Pulmonary artery endothelial cell (primary cell): ENCODE results near the gene BBS1. TPM values are rescaled to one million over a fixed set of nuclear protein-coding genes. Genes with fewer than 3 reads are reported as not detected.
A peak's percentile ranks its signal among the peaks of the same experiment; 100 is the strongest.

ENCODE experiments used
- DNase-seq: peaks from one replicate; pipeline ENCODE4 v3.0.0-alpha.2; 2011; ENCODE audit warnings: low read depth, low spot score
- total RNA-seq: library from RNA; depleted of rRNA; stranded (reverse); fragments of >200 nt; gene quantifications from 2 replicates; pipeline ENCODE4 v1.2.3, GENCODE V29; 2014

The BBS1 gene
- total RNA-seq, 1 donor from 2014 or later, result 17.4 TPM

- DNase-seq, result no peak
These were observed 32.9 kb upstream of the BBS1 start for GRCh38 chr11:66477263-66478201.

GRCh38 chr11:66478729-66479393, 31.6 kb upstream of the BBS1 start:
- no peak for DNase-seq

- no peak for DNase-seq
These were observed 30.9 kb upstream of the BBS1 start for GRCh38 chr11:66479394-66480116.

- DNase-seq, result peak; percentile 88
These were observed 30.1 kb upstream of the BBS1 start, which contains the start of gene DPP3 for GRCh38 chr11:66480117-66480938. Gene DPP3, plus strand, starts transcription at chr11:66480434. Its CDS starts 1,767 bp downstream, at chr11:66482201.

- no peak for DNase-seq
These were observed 25.5 kb upstream of the BBS1 start for GRCh38 chr11:66484806-66485380.

GRCh38 chr11:66488957-66489356, 21.5 kb upstream of the BBS1 start:
- no peak for DNase-seq

GRCh38 chr11:66489636-66490035, 20.8 kb upstream of the BBS1 start:
- DNase-seq, result no peak

- no peak for DNase-seq
These were observed 19.0 kb upstream of the BBS1 start for GRCh38 chr11:66491315-66491935.

- DNase-seq, result no peak
These were observed 18.1 kb upstream of the BBS1 start for GRCh38 chr11:66492161-66492865.

- no peak for DNase-seq
These were observed 17.3 kb upstream of the BBS1 start for GRCh38 chr11:66493130-66493529.

GRCh38 chr11:66494458-66494857, 16.0 kb upstream of the BBS1 start:
- no peak for DNase-seq

GRCh38 chr11:66494935-66495334, 15.5 kb upstream of the BBS1 start:
- DNase-seq, result no peak

GRCh38 chr11:66495401-66495854, 15.0 kb upstream of the BBS1 start:
- DNase-seq, result no peak

- no peak for DNase-seq
These were observed 13.2 kb upstream of the BBS1 start for GRCh38 chr11:66497206-66497605.

- no peak for DNase-seq
These were observed 11.9 kb upstream of the BBS1 start for GRCh38 chr11:66498506-66498905.

GRCh38 chr11:66505276-66505816, 5.1 kb upstream of the BBS1 start:
- no peak for DNase-seq

GRCh38 chr11:66509131-66509561, 1.3 kb upstream of the BBS1 start:
- DNase-seq, result no peak

- no peak for DNase-seq
These were observed 530 bp downstream of the BBS1 start for GRCh38 chr11:66510990-66511339.

GRCh38 chr11:66523611-66524010, 13.2 kb downstream of the BBS1 start:
- no peak for DNase-seq
